Ovary (tissue), 9 donors: Measurements from ENCODE around the gene COL23A1. TPM values are rescaled to one million over a fixed set of nuclear protein-coding genes. Genes with fewer than 3 reads are reported as not detected.
"Not testable (repeated sequence)": the region's sequence is repeated elsewhere in the genome, so short reads cannot be mapped to it uniquely, and the experiment has no call there.

ENCODE experiments used
- DNase-seq, 5 donors: peaks; one replicate each; pipeline ENCODE4 v3.0.0-alpha.2; 2019 to 2020
- H3K27ac ChIP-seq, 2 donors: fragments of 200-600 bp; one replicate each; pipeline versions ENCODE4 v1.5.1 to v1.8.0; 2019 to 2022
- H3K27me3 ChIP-seq: fragments of 200-600 bp; one replicate; pipeline ENCODE4 v1.8.0; 2022
- H3K36me3 ChIP-seq: fragments of 200-600 bp; sonication (generic); one replicate; pipeline ENCODE4 v1.5.1; 2019
- H3K4me1 ChIP-seq: one replicate; pipeline ENCODE4 v1.8.1; 2013; ENCODE audit warnings: mild to moderate bottlenecking, moderate library complexity; ENCODE audit not compliant: insufficient read depth
- H3K4me3 ChIP-seq: fragments of 200-600 bp; sonication (generic); one replicate; pipeline ENCODE4 v1.5.1; 2017
- H3K9me3 ChIP-seq, 2 donors: fragments of 200-600 bp in 1 of 2; sonication (generic) in 1 of 2; one replicate each; pipeline versions ENCODE4 v1.5.1 to v1.8.1; 2013 to 2019; ENCODE audit warnings: mild to moderate bottlenecking in 1 of 2, moderate library complexity in 1 of 2
- CTCF ChIP-seq, 3 donors: fragments of 450-650 bp in 2 of 3; fragments of 200-600 bp in 1 of 3; IDR thresholded peaks; one replicate each; pipeline versions ENCODE4 v1.5.1 to v1.8.0; 2016 to 2022; ENCODE audit warnings: antibody characterized with exemption in 3 of 3, mild to moderate bottlenecking in 1 of 3
- EP300 ChIP-seq: sonication (generic); formaldehyde crosslinking; IDR thresholded peaks from one replicate; pipeline ENCODE4 v1.6.1; 2017; ENCODE audit warnings: antibody characterized with exemption
- POLR2A ChIP-seq: fragments of 450-650 bp; IDR thresholded peaks from one replicate; pipeline ENCODE4 v1.6.1; 2017; ENCODE audit warnings: antibody characterized with exemption, mild to moderate bottlenecking, moderate library complexity
- WGBS, 3 donors: extraction: QIAGEN DNeasy Blood & Tissue Kit in 1 of 3; methylation state at CpG; one replicate each; pipeline versions ENCODE4 v1.1.5 to v1.1.7; 2013 to 2017; 5-methylcytosine and 5-hydroxymethylcytosine counted together
- intact Hi-C, 4 donors: fragments of 100-400 bp; cut with DNase I; formaldehyde crosslinking; loops; one replicate each; pipeline versions ENCODE4 v1.11.0 to v1.15.1; 2022 to 2023
- polyA plus RNA-seq, 2 donors: library from polyadenylated mRNA; stranded (reverse); fragments of 200-250 nt in 1 of 2; fragments of 350-450 nt in 1 of 2; fragmentation: Illumina TruSeq in 1 of 2; extraction: RNeasy Lipid Tissue Mini Kit (QIAGEN cat#74804) in 1 of 2; gene quantifications; one replicate each; pipeline ENCODE4 v1.2.3, GENCODE V29; 2013 to 2014
- total RNA-seq, 7 donors: library from RNA; depleted of rRNA in 2 of 7; stranded (reverse); fragments of >200 nt in 2 of 7; fragmentation: NEBNext Ultra II Directional in 3 of 7; extraction: Animal tissue kit (Norgen Biotek cat#: 25700) in 3 of 7; gene quantifications; one replicate each; pipeline versions ENCODE4 v1.1.0 to v1.2.4, GENCODE V29; 2016 to 2023
- donor health status: DM: no; HTN: no; CAD: no; lungs with moderate emphysema.
- donor health status: DM: no; HTN: no; CAD: no.
- donor health status: Bipolar disorder and iron deficiency.
- donor health status: DM: yes; HTN: yes; CAD: no.
- donor health status: DM: no; HTN: no; CAD: no.
- donor health status: DM: yes; HTN: yes; CAD: no.

Gene COL23A1
- total and polyA plus RNA-seq, 9 donors, result 0.13 to 0.92 (median 0.39) TPM; not detected in 1

GRCh38 chr5:178257650-178258049, 332.5 kb downstream of the COL23A1 start:
- Histone ChIP-seq H3K36me3 (no peaks in the 10 kb centered on the region), H3K9me3 (no peaks in the 10 kb centered on the region), H3K27ac (no peak overlapping the region), H3K4me1 (no peaks in the 10 kb centered on the region), H3K27me3 (no peaks in the 10 kb centered on the region), H3K4me3 (no peak overlapping the region)
- DNase-seq, result no peak
- TF ChIP-seq EP300, result no peak
- TF ChIP-seq CTCF (IDR thresholded peaks at IDR 0.05), result no peak
- TF ChIP-seq POLR2A, result no peak
- WGBS, 3 donors, result 73 to 80% (median 77%) methylated on average over 4 of the region's 4 CpGs
- intact Hi-C loops, result no loop called here

- intact Hi-C loops, result no loop called here
- no peak for DNase-seq
- Histone ChIP-seq H3K27me3 (no peaks in the 10 kb centered on the region), H3K4me1 (no peaks in the 10 kb centered on the region), H3K36me3 (no peaks in the 10 kb centered on the region), H3K4me3 (no peak overlapping the region), H3K27ac (no peak overlapping the region), H3K9me3 (no peaks in the 10 kb centered on the region)
- no peak for TF ChIP-seq EP300
- no peak for TF ChIP-seq POLR2A
- no peak for TF ChIP-seq CTCF (IDR thresholded peaks at IDR 0.05)
- 69 to 74% (median 71%) methylated on average over 19 of the region's 19 CpGs for WGBS, 3 donors
Observed at GRCh38 chr5:178256746-178257145, 333.4 kb downstream of the COL23A1 start.

GRCh38 chr5:178253632-178254031, 336.6 kb downstream of the COL23A1 start:
- H3K36me3 ChIP-seq, H3K27me3 ChIP-seq, DNase-seq, intact Hi-C loops, H3K4me3 ChIP-seq, H3K4me1 ChIP-seq, H3K9me3 ChIP-seq, H3K27ac ChIP-seq: not testable (repeated sequence)
- WGBS, 3 donors, result 89 to 92% (median 90%) methylated on average over 18 of the region's 18 CpGs

GRCh38 chr5:178252258-178252657, 337.9 kb downstream of the COL23A1 start:
- H3K27me3 ChIP-seq, result no peaks in the 10 kb centered on the region
- no peak overlapping the region for H3K27ac ChIP-seq
- no peaks in the 10 kb centered on the region for H3K36me3 ChIP-seq
- no peaks in the 10 kb centered on the region for H3K4me1 ChIP-seq
- TF ChIP-seq CTCF (IDR thresholded peaks at IDR 0.05) (no peak), EP300 (no peak), POLR2A (no peak)
- DNase-seq, result no peak
- intact Hi-C loops, result no loop called here
- WGBS, 3 donors, result 67 to 79% (median 75%) methylated on average over 8 of the region's 8 CpGs
- no peaks in the 10 kb centered on the region for H3K9me3 ChIP-seq
- no peak overlapping the region for H3K4me3 ChIP-seq

GRCh38 chr5:178250263-178250662, 339.9 kb downstream of the COL23A1 start:
- no peaks in the 10 kb centered on the region for H3K27me3 ChIP-seq
- DNase-seq, result no peak
- no peaks in the 10 kb centered on the region for H3K9me3 ChIP-seq
- H3K4me3 ChIP-seq, result no peak overlapping the region
- no peaks in the 10 kb centered on the region for H3K4me1 ChIP-seq
- TF ChIP-seq EP300 (no peak), CTCF (IDR thresholded peaks at IDR 0.05) (no peak), POLR2A (no peak)
- intact Hi-C loops, result no loop called here
- WGBS, 3 donors, result 55 to 71% (median 70%) methylated on average over 6 of the region's 6 CpGs
- H3K36me3 ChIP-seq, result no peaks in the 10 kb centered on the region
- H3K27ac ChIP-seq, result no peak overlapping the region
